HUES6 (cell line): ENCODE results near the gene ATP7A.

Experiments used
- H3K27ac ChIP-seq: 2 replicates; pipeline ENCODE4 v1.7.0; 2013; ENCODE audit warnings: low read depth, mild to moderate bottlenecking, low read length, inconsistent platforms
- H3K27me3 ChIP-seq: 2 replicates; pipeline ENCODE4 v1.6.1; 2013; ENCODE audit warnings: low read length; ENCODE audit not compliant: control insufficient read depth, insufficient read depth
- H3K36me3 ChIP-seq: 2 replicates; pipeline ENCODE4 v1.6.1; 2013; ENCODE audit warnings: low read length; ENCODE audit not compliant: control insufficient read depth, insufficient read depth
- H3K4me1 ChIP-seq: 2 replicates; pipeline ENCODE4 v1.6.1; 2013; ENCODE audit warnings: low read length; ENCODE audit not compliant: control insufficient read depth, insufficient read depth
- H3K4me3 ChIP-seq: 2 replicates; pipeline ENCODE4 v1.5.1; 2013; ENCODE audit warnings: low read depth, low read length
- H3K9ac ChIP-seq: one replicate; pipeline ENCODE4 v1.6.1; 2013; ENCODE audit warnings: mild to moderate bottlenecking, low read length
- H3K9me3 ChIP-seq: 2 replicates; pipeline ENCODE4 v1.6.1; 2013; ENCODE audit warnings: low read depth, low read length; ENCODE audit not compliant: control insufficient read depth, insufficient read depth

ATP7A gene

DNA sequence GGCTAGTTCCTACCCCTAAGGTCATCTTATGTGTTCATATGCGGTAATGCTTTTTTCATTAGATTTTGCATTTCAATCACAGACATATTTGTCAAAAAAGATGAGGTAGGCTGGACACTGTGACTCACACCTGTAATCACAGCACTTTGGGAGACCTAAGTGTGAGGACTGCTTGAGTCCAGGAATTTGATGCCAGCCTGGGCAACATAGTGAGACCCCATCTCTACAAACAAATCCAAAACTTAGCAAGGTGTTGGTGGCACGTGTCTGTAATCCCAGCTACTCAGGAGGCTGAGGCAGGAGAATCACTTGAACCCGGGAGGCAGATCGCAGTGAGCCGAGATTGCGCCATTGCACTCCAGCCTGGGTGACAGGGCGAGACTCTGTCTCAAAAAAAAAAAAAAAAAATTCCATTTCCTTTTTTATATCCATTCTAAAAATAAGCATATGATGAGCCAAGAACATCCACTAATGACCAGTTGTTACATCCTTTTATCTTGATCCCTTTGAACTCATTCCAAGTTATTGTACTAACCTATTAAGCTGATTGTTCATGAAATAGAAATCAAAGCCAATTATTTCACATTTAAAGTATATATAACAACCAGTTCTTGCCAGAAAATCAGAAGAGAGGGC lies 35.5 kb downstream of the ATP7A start:
- no peaks in the 10 kb centered on the region for H3K4me1 ChIP-seq
- no peaks in the 10 kb centered on the region for H3K36me3 ChIP-seq
- no peak overlapping the region for H3K9ac ChIP-seq
- H3K4me3 ChIP-seq = no peak overlapping the region
- no peak overlapping the region for H3K27ac ChIP-seq
- no peaks in the 10 kb centered on the region for H3K9me3 ChIP-seq
- H3K27me3 ChIP-seq = no peaks in the 10 kb centered on the region

GRCh38 chrX:77946571-77946970 lies 36.1 kb downstream of the ATP7A start:
- no peaks in the 10 kb centered on the region for H3K27me3 ChIP-seq
- no peak overlapping the region for H3K9ac ChIP-seq
- H3K27ac ChIP-seq = no peak overlapping the region
- H3K36me3 ChIP-seq = no peaks in the 10 kb centered on the region
- H3K4me3 ChIP-seq = no peak overlapping the region
- H3K9me3 ChIP-seq = no peaks in the 10 kb centered on the region
- no peaks in the 10 kb centered on the region for H3K4me1 ChIP-seq

DNA sequence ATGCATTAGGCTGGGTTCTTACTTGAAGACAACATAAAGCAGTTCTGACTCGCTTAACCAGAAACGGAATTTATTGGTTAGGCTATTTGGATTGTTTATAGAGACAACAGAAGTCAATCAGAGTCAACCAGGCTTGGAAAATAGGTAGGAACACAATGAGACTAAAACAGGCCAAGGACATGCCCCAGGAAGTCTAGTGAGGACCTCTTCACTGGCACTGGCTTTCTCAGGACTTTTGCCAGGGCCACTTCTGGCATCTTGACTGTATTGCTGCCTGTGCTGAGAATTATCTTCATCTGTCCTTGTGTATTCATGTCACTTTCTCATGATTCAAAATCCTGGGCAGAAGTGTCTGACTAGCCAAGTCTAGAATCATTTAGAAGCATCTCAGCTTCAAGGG lies 39.3 kb downstream of the ATP7A start:
- Histone ChIP-seq H3K36me3 (no peaks in the 10 kb centered on the region), H3K4me3 (no peak overlapping the region), H3K27me3 (no peaks in the 10 kb centered on the region), H3K9ac (no peak overlapping the region), H3K27ac (no peak overlapping the region), H3K4me1 (no peaks in the 10 kb centered on the region), H3K9me3 (no peaks in the 10 kb centered on the region; the same call in 1 of the 2 replicates)

- no peak overlapping the region for H3K4me3 ChIP-seq
- H3K9me3 ChIP-seq = peaks cover 9% of the 10 kb centered on the region; the same call in 1 of the 2 replicates
- H3K9ac ChIP-seq = no peak overlapping the region
- H3K4me1 ChIP-seq = no peaks in the 10 kb centered on the region
- H3K27ac ChIP-seq = no peak overlapping the region
- H3K36me3 ChIP-seq = no peaks in the 10 kb centered on the region
- no peaks in the 10 kb centered on the region for H3K27me3 ChIP-seq
These were observed 41.7 kb downstream of the ATP7A start for GRCh38 chrX:77952173-77952572.

GRCh38 chrX:77953302-77953701 lies 42.8 kb downstream of the ATP7A start:
- Histone ChIP-seq H3K9me3 (peaks cover 9% of the 10 kb centered on the region; the same call in 1 of the 2 replicates), H3K9ac (no peak overlapping the region), H3K27me3 (no peaks in the 10 kb centered on the region), H3K36me3 (no peaks in the 10 kb centered on the region), H3K27ac (no peak overlapping the region), H3K4me1 (no peaks in the 10 kb centered on the region), H3K4me3 (no peak overlapping the region)

GRCh38 chrX:77953708-77954107 lies 43.2 kb downstream of the ATP7A start:
- H3K4me3 ChIP-seq = no peak overlapping the region
- no peaks in the 10 kb centered on the region for H3K36me3 ChIP-seq
- no peak overlapping the region for H3K27ac ChIP-seq
- H3K4me1 ChIP-seq = no peaks in the 10 kb centered on the region
- peaks cover 9% of the 10 kb centered on the region; the same call in 1 of the 2 replicates for H3K9me3 ChIP-seq
- no peaks in the 10 kb centered on the region for H3K27me3 ChIP-seq
- no peak overlapping the region for H3K9ac ChIP-seq

DNA sequence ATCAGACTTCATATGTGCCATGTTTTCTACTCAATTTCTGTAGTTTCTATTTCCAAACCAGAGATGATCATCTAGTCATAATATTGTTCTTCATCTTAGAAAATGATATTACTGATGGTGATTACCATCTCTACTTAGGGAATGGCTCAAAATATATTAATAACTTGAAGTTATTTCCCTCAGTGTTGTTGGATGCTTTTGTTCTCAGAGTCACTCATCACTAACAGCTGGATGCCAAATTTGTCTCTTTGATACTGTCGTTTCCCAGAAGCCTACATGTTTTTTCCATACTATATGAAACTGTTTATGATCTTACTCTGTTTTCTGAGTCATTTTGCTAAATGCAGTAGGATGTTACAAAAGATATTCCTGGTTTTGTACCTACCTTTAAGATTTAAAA lies 50.1 kb downstream of the ATP7A start:
- Histone ChIP-seq H3K27ac (no peak overlapping the region), H3K27me3 (no peaks in the 10 kb centered on the region), H3K36me3 (no peaks in the 10 kb centered on the region)

GRCh38 chrX:77961063-77961462 lies 50.6 kb downstream of the ATP7A start:
- H3K27ac ChIP-seq = no peak overlapping the region
- peaks cover 4% of the 10 kb centered on the region; the same call in 1 of the 2 replicates for H3K9me3 ChIP-seq
- no peaks in the 10 kb centered on the region for H3K27me3 ChIP-seq
- H3K4me3 ChIP-seq = no peak overlapping the region
- no peak overlapping the region for H3K9ac ChIP-seq
- H3K36me3 ChIP-seq = no peaks in the 10 kb centered on the region
- no peaks in the 10 kb centered on the region for H3K4me1 ChIP-seq

More for the DNA sequence above, 50.1 kb downstream of the ATP7A start:
- peaks cover 9% of the 10 kb centered on the region; the same call in 1 of the 2 replicates for H3K9me3 ChIP-seq
- H3K4me3 ChIP-seq = no peak overlapping the region
- H3K4me1 ChIP-seq = no peaks in the 10 kb centered on the region
- H3K9ac ChIP-seq = no peak overlapping the region

GRCh38 chrX:77962068-77962902 lies 51.8 kb downstream of the ATP7A start:
- Histone ChIP-seq H3K27ac (no peak overlapping the region), H3K9ac (no peak overlapping the region), H3K4me3 (no peak overlapping the region)

GRCh38 chrX:77966361-77966760 lies 55.9 kb downstream of the ATP7A start:
- Histone ChIP-seq H3K9ac (no peak overlapping the region), H3K4me3 (no peak overlapping the region), H3K27ac (no peak overlapping the region), H3K27me3 (no peaks in the 10 kb centered on the region), H3K9me3 (peaks cover 2% of the 10 kb centered on the region; the same call in 1 of the 2 replicates), H3K36me3 (no peaks in the 10 kb centered on the region), H3K4me1 (no peaks in the 10 kb centered on the region)

More at GRCh38 chrX:77962068-77962902, 51.8 kb downstream of the ATP7A start:
- Histone ChIP-seq H3K4me1 (no peaks in the 10 kb centered on the region), H3K9me3 (peaks cover 2% of the 10 kb centered on the region; the same call in 1 of the 2 replicates), H3K27me3 (no peaks in the 10 kb centered on the region), H3K36me3 (no peaks in the 10 kb centered on the region)

GRCh38 chrX:77967631-77968030 lies 57.1 kb downstream of the ATP7A start:
- Histone ChIP-seq H3K4me1 (no peaks in the 10 kb centered on the region), H3K4me3 (no peak overlapping the region), H3K9ac (no peak overlapping the region), H3K27me3 (no peaks in the 10 kb centered on the region), H3K9me3 (peaks cover 2% of the 10 kb centered on the region; the same call in 1 of the 2 replicates), H3K27ac (no peak overlapping the region), H3K36me3 (no peaks in the 10 kb centered on the region)
